Kidney (tissue), 14 donors: Measurements from ENCODE around the gene ADAMTS12. TPM values are rescaled to one million over a fixed set of nuclear protein-coding genes. Genes with fewer than 3 reads are reported as not detected.
"Not testable (repeated sequence)": the region's sequence is repeated elsewhere in the genome, so short reads cannot be mapped to it uniquely, and the experiment has no call there.

ENCODE experiments used
- DNase-seq, 5 donors: peaks; one replicate each; pipeline ENCODE4 v3.0.0-alpha.2; 2013 to 2020
- FAIRE-seq: peaks from 2 replicates; lab custom pipeline; 2012; peaks lifted over from hg19 to GRCh38; lab: Jason Lieb, UNC
- H3K27ac ChIP-seq, 2 donors: one replicate each; pipeline ENCODE4 v1.7.0; 2013; ENCODE audit warnings: low read depth in 2 of 2, low read length in 2 of 2, inconsistent platforms in 1 of 2
- H3K27me3 ChIP-seq: one replicate; pipeline ENCODE4 v1.7.1; 2013; ENCODE audit warnings: low read length, inconsistent platforms; ENCODE audit not compliant: control insufficient read depth, insufficient read depth
- H3K36me3 ChIP-seq, 3 donors: one replicate each; pipeline versions ENCODE4 v1.7.0 to v1.7.1; 2013; ENCODE audit warnings: low read length in 3 of 3, control low read depth in 1 of 3, inconsistent platforms in 1 of 3; ENCODE audit not compliant: insufficient read depth in 3 of 3, control insufficient read depth in 2 of 3
- H3K4me1 ChIP-seq, 3 donors: one replicate each; pipeline versions ENCODE4 v1.7.0 to v1.7.1; 2013; ENCODE audit warnings: low read length in 3 of 3, inconsistent platforms in 1 of 3, low read depth in 1 of 3; ENCODE audit not compliant: control insufficient read depth in 2 of 3, insufficient read depth in 2 of 3
- H3K4me3 ChIP-seq, 3 donors: one replicate each; pipeline versions ENCODE4 v1.7.0 to v1.8.1; 2013; ENCODE audit warnings: low read length in 3 of 3, control low read depth in 1 of 3, inconsistent platforms in 1 of 3
- H3K9ac ChIP-seq, 3 donors: one replicate each; pipeline versions ENCODE4 v1.7.0 to v1.7.1; 2013; ENCODE audit warnings: low read length in 3 of 3, control low read depth in 1 of 3, inconsistent platforms in 1 of 3
- H3K9me3 ChIP-seq, 3 donors: one replicate each; pipeline versions ENCODE4 v1.7.0 to v1.7.1; 2013; ENCODE audit warnings: low read length in 3 of 3, control low read depth in 1 of 3, inconsistent platforms in 1 of 3; ENCODE audit not compliant: control insufficient read depth in 2 of 3, insufficient read depth in 1 of 3
- intact Hi-C: fragments of 100-400 bp; cut with DNase I; formaldehyde crosslinking; loops from one replicate; pipeline ENCODE4 v1.11.1; 2022
- polyA plus RNA-seq: library from polyadenylated mRNA; stranded (reverse); fragments of 350-450 nt; fragmentation: Illumina TruSeq; extraction: RNeasy Lipid Tissue Mini Kit (QIAGEN cat#74804); gene quantifications from one replicate; pipeline ENCODE4 v1.2.3, GENCODE V29; 2014; ENCODE audit warnings: low read depth, low replicate concordance; ENCODE audit not compliant: insufficient read depth
- total RNA-seq: library from RNA; stranded (reverse); fragmentation: NEBNext Ultra II Directional; extraction: Animal tissue kit (Norgen Biotek cat#: 25700); gene quantifications from one replicate; pipeline ENCODE4 v1.2.1, GENCODE V29; 2021
- TF ChIP-seq, protein P1 (sequence below): IDR thresholded peaks from 3 replicates; pipeline ENCODE4 v1.5.1; 2012; ENCODE audit warnings: mild to moderate bottlenecking, moderate library complexity, borderline replicate concordance; ENCODE audit not compliant: insufficient read depth; ENCODE audit errors: extremely low read depth
- donor health status: control.
- donor health status: control.
- donor health status: control.
- donor health status: control.
- donor health status: control.
- donor health status: DM: yes; HTN: yes; CAD: no.
- donor health status: Normal renal cell carcinoma (clear cell type).

Gene ADAMTS12
- total and polyA plus RNA-seq, 2 donors from 2014 or later: 0.75 to 2.0 TPM

DNA sequence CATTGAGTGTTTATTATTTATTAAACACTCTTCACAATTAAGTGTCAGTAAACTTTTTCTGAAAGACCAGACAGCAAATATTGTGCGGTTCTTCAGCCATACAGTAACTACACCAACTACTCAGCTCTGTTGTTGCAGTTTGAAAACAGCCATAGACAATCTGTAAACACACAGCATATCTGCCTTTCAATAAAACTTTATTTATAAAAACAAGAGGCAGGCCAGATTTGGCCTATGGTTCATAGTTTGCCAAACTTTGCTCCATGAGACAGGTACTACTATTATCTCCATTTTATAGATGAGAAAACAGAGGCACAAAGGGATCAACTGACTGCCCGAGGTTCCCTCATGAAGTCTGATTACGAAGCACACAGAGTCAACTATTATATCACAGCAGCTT is 11.5 kb downstream of the ADAMTS12 start:
- no peaks in the 10 kb centered on the region for H3K36me3 ChIP-seq
- no peak overlapping the region for H3K27ac ChIP-seq
- H3K4me1 ChIP-seq: no peaks in the 10 kb centered on the region
- no peak overlapping the region for H3K9ac ChIP-seq
- H3K27me3 ChIP-seq: no peaks in the 10 kb centered on the region
- DNase-seq (no peak), FAIRE-seq (no peak)
- TF ChIP-seq, protein P1, sequence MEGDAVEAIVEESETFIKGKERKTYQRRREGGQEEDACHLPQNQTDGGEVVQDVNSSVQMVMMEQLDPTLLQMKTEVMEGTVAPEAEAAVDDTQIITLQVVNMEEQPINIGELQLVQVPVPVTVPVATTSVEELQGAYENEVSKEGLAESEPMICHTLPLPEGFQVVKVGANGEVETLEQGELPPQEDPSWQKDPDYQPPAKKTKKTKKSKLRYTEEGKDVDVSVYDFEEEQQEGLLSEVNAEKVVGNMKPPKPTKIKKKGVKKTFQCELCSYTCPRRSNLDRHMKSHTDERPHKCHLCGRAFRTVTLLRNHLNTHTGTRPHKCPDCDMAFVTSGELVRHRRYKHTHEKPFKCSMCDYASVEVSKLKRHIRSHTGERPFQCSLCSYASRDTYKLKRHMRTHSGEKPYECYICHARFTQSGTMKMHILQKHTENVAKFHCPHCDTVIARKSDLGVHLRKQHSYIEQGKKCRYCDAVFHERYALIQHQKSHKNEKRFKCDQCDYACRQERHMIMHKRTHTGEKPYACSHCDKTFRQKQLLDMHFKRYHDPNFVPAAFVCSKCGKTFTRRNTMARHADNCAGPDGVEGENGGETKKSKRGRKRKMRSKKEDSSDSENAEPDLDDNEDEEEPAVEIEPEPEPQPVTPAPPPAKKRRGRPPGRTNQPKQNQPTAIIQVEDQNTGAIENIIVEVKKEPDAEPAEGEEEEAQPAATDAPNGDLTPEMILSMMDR: no peak
- H3K4me3 ChIP-seq: no peak overlapping the region
- intact Hi-C loops: no loop called here
- H3K9me3 ChIP-seq: no peaks in the 10 kb centered on the region

DNA sequence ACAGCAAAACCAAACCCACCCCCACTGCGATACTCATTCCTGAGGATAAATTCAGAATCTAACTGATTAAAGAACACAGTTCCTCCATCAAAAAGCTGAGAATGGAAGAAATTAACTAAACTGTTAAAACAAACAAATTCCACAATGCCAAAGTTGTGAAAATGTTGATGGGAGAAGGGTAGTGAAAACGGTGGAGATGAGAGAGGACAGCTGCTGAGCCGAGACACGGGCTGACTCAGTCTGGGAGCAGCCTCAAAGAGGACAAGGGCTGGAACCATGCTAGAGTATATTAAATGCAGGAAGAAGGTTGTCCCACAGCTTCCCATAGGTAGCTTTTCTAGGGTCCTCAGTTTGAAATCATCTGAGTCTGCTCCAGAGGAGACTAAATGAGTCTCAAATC is 14.3 kb downstream of the ADAMTS12 start:
- Histone ChIP-seq H3K27me3 (no peaks in the 10 kb centered on the region), H3K36me3 (no peaks in the 10 kb centered on the region), H3K4me3 (no peak overlapping the region), H3K9ac (no peak overlapping the region), H3K27ac (no peak overlapping the region), H3K9me3 (no peaks in the 10 kb centered on the region), H3K4me1 (no peaks in the 10 kb centered on the region)
- FAIRE-seq: no peak
- intact Hi-C loops: no loop called here
- TF ChIP-seq, protein P1: no peak
- DNase-seq: no peak

DNA sequence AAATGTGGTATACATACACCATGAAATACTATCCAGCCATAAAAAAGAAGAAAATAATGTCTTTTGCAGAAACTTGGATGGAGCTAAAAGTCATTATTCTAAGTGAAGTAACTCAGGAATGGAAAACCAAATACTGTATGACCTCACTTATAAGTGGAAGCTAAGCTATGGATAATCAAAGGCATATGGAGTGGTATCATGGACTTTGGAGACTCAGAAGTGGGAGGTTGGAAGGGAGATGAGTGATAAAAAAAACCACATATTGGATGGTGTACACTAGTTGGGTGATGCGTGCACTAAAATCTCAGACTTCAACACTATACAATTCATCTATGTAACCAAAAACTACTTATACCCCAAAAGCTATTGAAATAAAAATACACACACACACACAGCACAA is 24.5 kb downstream of the ADAMTS12 start:
- no peak overlapping the region for H3K27ac ChIP-seq
- intact Hi-C loops: no loop called here
- no peaks in the 10 kb centered on the region for H3K27me3 ChIP-seq
- no peak overlapping the region for H3K4me3 ChIP-seq
- no peaks in the 10 kb centered on the region for H3K36me3 ChIP-seq
- FAIRE-seq (no peak), DNase-seq (no peak)
- H3K9me3 ChIP-seq: peaks cover 0 to 19% (median 0%) of the 10 kb centered on the region in 3 donors
- no peaks in the 10 kb centered on the region for H3K4me1 ChIP-seq
- TF ChIP-seq, protein P1: no peak
- no peak overlapping the region for H3K9ac ChIP-seq

DNA sequence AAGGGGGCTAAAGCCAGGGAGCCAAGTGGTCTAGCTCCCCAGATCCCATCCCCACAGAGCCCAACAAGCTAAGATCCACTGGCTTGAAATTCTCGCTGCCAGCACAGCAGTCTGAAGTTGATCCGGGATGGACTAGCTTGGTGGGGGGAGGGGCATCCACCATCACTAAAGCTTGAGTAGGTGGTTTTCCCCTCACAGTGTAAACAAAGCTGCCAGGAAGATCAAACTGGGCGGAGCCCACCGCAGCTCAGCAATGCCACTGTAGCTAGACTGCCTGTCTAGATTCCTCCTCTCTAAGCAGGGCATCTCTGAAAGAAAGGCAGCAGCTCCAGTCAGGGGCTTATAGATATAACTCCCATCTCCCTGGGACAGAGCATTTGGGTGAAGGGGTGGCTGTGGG is 32.6 kb downstream of the ADAMTS12 start:
- DNase-seq: peak in 2 of 5 donors; percentile 28 to 48
- H3K4me3 ChIP-seq, H3K27ac ChIP-seq, H3K9ac ChIP-seq, intact Hi-C loops, FAIRE-seq, H3K36me3 ChIP-seq, H3K9me3 ChIP-seq, H3K27me3 ChIP-seq, H3K4me1 ChIP-seq: not testable (repeated sequence)
